WTC11 (cell line): Measurements from ENCODE around the gene EDC4.

Experiments used
- ATF1 ChIP-seq: sonication (generic); formaldehyde crosslinking; IDR thresholded peaks from 2 replicates; pipeline ENCODE4 v1.8.1; 2023; ENCODE audit warnings: mild to moderate bottlenecking, moderate library complexity, missing genetic modification reagents
- ELF4 ChIP-seq: sonication (generic); formaldehyde crosslinking; IDR thresholded peaks from 2 replicates; pipeline ENCODE4 v1.8.1; 2022; ENCODE audit warnings: low read depth, mild to moderate bottlenecking, moderate library complexity, missing genetic modification reagents
- ESRRA ChIP-seq: sonication (generic); formaldehyde crosslinking; IDR thresholded peaks from 2 replicates; pipeline ENCODE4 v1.8.1; 2022; ENCODE audit warnings: mild to moderate bottlenecking, missing genetic modification reagents, borderline replicate concordance
- FOXJ3 ChIP-seq: sonication (generic); formaldehyde crosslinking; IDR thresholded peaks from 2 replicates; pipeline ENCODE4 v1.9.0; 2021; ENCODE audit warnings: missing genetic modification reagents, mild to moderate bottlenecking, borderline replicate concordance
- HMGA2 ChIP-seq: fragments of 250-450 bp; sonication (Bioruptor Pico); IDR thresholded peaks from 2 replicates; pipeline ENCODE4 v1.4.0; 2021; ENCODE audit warnings: mild to moderate bottlenecking, moderate library complexity
- NFYB ChIP-seq: sonication (generic); formaldehyde crosslinking; conservative IDR thresholded peaks from 2 replicates; pipeline ENCODE4 v1.8.0; 2022; ENCODE audit warnings: low read depth, missing genetic modification reagents
- NR3C1 ChIP-seq: sonication (generic); formaldehyde crosslinking; conservative IDR thresholded peaks from 2 replicates; pipeline ENCODE4 v1.8.1; 2023; ENCODE audit warnings: low read depth, mild to moderate bottlenecking, missing genetic modification reagents
- ZNF396 ChIP-seq: fragments of 250-450 bp; sonication (Bioruptor Pico); IDR thresholded peaks from 2 replicates; pipeline ENCODE4 v1.8.0; 2021; ENCODE audit warnings: mild to moderate bottlenecking, moderate library complexity, borderline replicate concordance
- ZNF671 ChIP-seq: fragments of 250-450 bp; sonication (Bioruptor Pico); IDR thresholded peaks from 2 replicates; pipeline ENCODE4 v1.8.0; 2021; ENCODE audit warnings: mild to moderate bottlenecking
- TF ChIP-seq, protein P1 (sequence below): fragments of 200-600 bp; IDR thresholded peaks from 2 replicates; pipeline ENCODE4 v1.8.0; 2022; ENCODE audit warnings: antibody characterized with exemption
- TF ChIP-seq, protein P2 (sequence below): sonication (generic); formaldehyde crosslinking; IDR thresholded peaks from 2 replicates; pipeline ENCODE4 v1.8.0; 2022; ENCODE audit warnings: mild to moderate bottlenecking, missing genetic modification reagents
- TF ChIP-seq, protein P3 (sequence below): sonication (generic); formaldehyde crosslinking; IDR thresholded peaks from 2 replicates; pipeline ENCODE4 v1.8.1; 2023; ENCODE audit warnings: mild to moderate bottlenecking, missing genetic modification reagents
- TF ChIP-seq, protein P4 (sequence below): sonication (generic); formaldehyde crosslinking; IDR thresholded peaks from 2 replicates; pipeline ENCODE4 v1.8.0; 2022; ENCODE audit warnings: missing genetic modification reagents

GRCh38 chr16:67855789-67856188 lies 17.1 kb upstream of the EDC4 start:
- TF ChIP-seq ZNF396 (CRISPR knock-in tag), result no peak
- no peak for TF ChIP-seq ZNF671
- TF ChIP-seq, protein P1, sequence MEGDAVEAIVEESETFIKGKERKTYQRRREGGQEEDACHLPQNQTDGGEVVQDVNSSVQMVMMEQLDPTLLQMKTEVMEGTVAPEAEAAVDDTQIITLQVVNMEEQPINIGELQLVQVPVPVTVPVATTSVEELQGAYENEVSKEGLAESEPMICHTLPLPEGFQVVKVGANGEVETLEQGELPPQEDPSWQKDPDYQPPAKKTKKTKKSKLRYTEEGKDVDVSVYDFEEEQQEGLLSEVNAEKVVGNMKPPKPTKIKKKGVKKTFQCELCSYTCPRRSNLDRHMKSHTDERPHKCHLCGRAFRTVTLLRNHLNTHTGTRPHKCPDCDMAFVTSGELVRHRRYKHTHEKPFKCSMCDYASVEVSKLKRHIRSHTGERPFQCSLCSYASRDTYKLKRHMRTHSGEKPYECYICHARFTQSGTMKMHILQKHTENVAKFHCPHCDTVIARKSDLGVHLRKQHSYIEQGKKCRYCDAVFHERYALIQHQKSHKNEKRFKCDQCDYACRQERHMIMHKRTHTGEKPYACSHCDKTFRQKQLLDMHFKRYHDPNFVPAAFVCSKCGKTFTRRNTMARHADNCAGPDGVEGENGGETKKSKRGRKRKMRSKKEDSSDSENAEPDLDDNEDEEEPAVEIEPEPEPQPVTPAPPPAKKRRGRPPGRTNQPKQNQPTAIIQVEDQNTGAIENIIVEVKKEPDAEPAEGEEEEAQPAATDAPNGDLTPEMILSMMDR, result no peak
- TF ChIP-seq NR3C1 (CRISPR knock-in tag), result no peak
- no peak for TF ChIP-seq NFYB (CRISPR knock-in tag)
- TF ChIP-seq, protein P2, sequence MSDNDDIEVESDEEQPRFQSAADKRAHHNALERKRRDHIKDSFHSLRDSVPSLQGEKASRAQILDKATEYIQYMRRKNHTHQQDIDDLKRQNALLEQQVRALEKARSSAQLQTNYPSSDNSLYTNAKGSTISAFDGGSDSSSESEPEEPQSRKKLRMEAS (CRISPR knock-in tag), result no peak
- TF ChIP-seq ELF4 (CRISPR knock-in tag), result no peak
- TF ChIP-seq HMGA2, result no peak
- no peak for TF ChIP-seq FOXJ3 (CRISPR knock-in tag)
- TF ChIP-seq, protein P3, sequence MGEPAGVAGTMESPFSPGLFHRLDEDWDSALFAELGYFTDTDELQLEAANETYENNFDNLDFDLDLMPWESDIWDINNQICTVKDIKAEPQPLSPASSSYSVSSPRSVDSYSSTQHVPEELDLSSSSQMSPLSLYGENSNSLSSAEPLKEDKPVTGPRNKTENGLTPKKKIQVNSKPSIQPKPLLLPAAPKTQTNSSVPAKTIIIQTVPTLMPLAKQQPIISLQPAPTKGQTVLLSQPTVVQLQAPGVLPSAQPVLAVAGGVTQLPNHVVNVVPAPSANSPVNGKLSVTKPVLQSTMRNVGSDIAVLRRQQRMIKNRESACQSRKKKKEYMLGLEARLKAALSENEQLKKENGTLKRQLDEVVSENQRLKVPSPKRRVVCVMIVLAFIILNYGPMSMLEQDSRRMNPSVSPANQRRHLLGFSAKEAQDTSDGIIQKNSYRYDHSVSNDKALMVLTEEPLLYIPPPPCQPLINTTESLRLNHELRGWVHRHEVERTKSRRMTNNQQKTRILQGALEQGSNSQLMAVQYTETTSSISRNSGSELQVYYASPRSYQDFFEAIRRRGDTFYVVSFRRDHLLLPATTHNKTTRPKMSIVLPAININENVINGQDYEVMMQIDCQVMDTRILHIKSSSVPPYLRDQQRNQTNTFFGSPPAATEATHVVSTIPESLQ (CRISPR knock-in tag), result no peak
- TF ChIP-seq, protein P4, sequence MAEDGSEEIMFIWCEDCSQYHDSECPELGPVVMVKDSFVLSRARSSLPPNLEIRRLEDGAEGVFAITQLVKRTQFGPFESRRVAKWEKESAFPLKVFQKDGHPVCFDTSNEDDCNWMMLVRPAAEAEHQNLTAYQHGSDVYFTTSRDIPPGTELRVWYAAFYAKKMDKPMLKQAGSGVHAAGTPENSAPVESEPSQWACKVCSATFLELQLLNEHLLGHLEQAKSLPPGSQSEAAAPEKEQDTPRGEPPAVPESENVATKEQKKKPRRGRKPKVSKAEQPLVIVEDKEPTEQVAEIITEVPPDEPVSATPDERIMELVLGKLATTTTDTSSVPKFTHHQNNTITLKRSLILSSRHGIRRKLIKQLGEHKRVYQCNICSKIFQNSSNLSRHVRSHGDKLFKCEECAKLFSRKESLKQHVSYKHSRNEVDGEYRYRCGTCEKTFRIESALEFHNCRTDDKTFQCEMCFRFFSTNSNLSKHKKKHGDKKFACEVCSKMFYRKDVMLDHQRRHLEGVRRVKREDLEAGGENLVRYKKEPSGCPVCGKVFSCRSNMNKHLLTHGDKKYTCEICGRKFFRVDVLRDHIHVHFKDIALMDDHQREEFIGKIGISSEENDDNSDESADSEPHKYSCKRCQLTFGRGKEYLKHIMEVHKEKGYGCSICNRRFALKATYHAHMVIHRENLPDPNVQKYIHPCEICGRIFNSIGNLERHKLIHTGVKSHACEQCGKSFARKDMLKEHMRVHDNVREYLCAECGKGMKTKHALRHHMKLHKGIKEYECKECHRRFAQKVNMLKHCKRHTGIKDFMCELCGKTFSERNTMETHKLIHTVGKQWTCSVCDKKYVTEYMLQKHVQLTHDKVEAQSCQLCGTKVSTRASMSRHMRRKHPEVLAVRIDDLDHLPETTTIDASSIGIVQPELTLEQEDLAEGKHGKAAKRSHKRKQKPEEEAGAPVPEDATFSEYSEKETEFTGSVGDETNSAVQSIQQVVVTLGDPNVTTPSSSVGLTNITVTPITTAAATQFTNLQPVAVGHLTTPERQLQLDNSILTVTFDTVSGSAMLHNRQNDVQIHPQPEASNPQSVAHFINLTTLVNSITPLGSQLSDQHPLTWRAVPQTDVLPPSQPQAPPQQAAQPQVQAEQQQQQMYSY (CRISPR knock-in tag), result no peak
- TF ChIP-seq ESRRA (CRISPR knock-in tag), result no peak
- no peak for TF ChIP-seq ATF1 (CRISPR knock-in tag)
